Fibroblast of lung (primary cell): ENCODE results near the gene FOXD3.

Source experiments
- EZH2 ChIP-seq: IDR thresholded peaks from 2 replicates; pipeline ENCODE4 v1.5.1; 2012; ENCODE audit warnings: low read length, control low read depth, mild to moderate bottlenecking; ENCODE audit errors: missing control alignments
- TF ChIP-seq, protein P1 (sequence below), 2 donors: IDR thresholded peaks in 1 of 2; conservative IDR thresholded peaks in 1 of 2; 1 replicate in 1 of 2; 2 replicates in 1 of 2; pipeline ENCODE4 v1.5.1; 2011 to 2012; ENCODE audit warnings: low read length in 2 of 2, control low read depth in 1 of 2, inconsistent platforms in 1 of 2, low read depth in 1 of 2, mild to moderate bottlenecking in 1 of 2

DNA sequence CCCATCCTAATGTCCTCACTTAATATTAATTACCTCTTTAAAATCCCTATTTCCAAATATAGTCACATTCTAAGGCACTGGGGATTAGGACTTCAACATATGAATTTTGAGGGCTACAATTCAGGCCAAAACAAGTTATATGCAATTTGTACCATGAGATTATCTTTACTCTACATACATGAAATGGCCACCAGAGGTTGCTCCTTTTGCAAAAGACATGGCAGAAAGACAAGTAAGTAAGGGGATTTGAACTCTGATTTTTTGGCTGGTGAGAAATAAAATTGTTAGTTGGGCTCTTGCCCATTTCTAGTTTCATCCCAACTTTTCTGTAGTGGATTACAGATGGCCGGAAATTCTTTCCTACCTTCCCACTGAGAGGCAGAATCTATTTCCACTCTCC lies 40.2 kb downstream of the FOXD3 start:
- TF ChIP-seq, protein P1, sequence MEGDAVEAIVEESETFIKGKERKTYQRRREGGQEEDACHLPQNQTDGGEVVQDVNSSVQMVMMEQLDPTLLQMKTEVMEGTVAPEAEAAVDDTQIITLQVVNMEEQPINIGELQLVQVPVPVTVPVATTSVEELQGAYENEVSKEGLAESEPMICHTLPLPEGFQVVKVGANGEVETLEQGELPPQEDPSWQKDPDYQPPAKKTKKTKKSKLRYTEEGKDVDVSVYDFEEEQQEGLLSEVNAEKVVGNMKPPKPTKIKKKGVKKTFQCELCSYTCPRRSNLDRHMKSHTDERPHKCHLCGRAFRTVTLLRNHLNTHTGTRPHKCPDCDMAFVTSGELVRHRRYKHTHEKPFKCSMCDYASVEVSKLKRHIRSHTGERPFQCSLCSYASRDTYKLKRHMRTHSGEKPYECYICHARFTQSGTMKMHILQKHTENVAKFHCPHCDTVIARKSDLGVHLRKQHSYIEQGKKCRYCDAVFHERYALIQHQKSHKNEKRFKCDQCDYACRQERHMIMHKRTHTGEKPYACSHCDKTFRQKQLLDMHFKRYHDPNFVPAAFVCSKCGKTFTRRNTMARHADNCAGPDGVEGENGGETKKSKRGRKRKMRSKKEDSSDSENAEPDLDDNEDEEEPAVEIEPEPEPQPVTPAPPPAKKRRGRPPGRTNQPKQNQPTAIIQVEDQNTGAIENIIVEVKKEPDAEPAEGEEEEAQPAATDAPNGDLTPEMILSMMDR (conservative IDR thresholded peaks at IDR 0.05 in 1 of 2, IDR thresholded peaks at IDR 0.05 in 1 of 2; ENCODE audit: low read depth in 1 of 2, low read length in 2 of 2), result peak in 1 of 2 donors; percentile 21
- no peak for TF ChIP-seq EZH2
